ENCODE measurements around the gene SNCG. TPM values are rescaled to one million over a fixed set of nuclear protein-coding genes. Genes with fewer than 3 reads are reported as not detected.

Gene SNCG
- total and polyA plus RNA-seq, 2 of the 8 experiments (the other 6 are each of a cell fraction or from before 2014, with no cell fraction given), result 4.4 to 12.2 TPM

GRCh38 chr10:86960863-86961434 is 2.5 kb downstream of the SNCG start:
- Histone ChIP-seq H2AFZ (ENCODE audit: low read length) (0 out of 2 replicates have a peak overlapping the region, but pooled peaks have one; percentile 28), H3K9me3 (ENCODE audit: insufficient read depth in 2 of 2, low read depth in 1 of 2, low read length in 1 of 2) (no peaks in the 10 kb centered on the region), H3K27ac (ENCODE audit: low read depth, low read length) (no peak overlapping the region; the same call in 1 of the 2 replicates), H3K4me1 (replicated peaks in 1 of 4; ENCODE audit: control insufficient read depth in 3 of 4, insufficient read depth in 4 of 4, low read length in 3 of 4) (peaks cover 10 to 41% (median 28%) of the 10 kb centered on the region in 4 experiments), H3K4ac (replicated peaks; ENCODE audit: insufficient read length, low read depth, low read length) (peak overlapping the region; percentile 80), H2BK120ac (replicated peaks; ENCODE audit: low read depth, low read length) (peak overlapping the region; percentile 30), H2AK5ac (ENCODE audit: low read depth, low read length) (peak overlapping the region; percentile 88; the same call in 1 of the 2 replicates), H4K20me1 (replicated peaks in 1 of 2; ENCODE audit: control insufficient read depth in 1 of 2, insufficient read depth in 2 of 2, low read length in 2 of 2) (no peaks in the 10 kb centered on the region), H3K18ac (ENCODE audit: extremely low read depth, low read length) (0 out of 2 replicates have a peak overlapping the region, but pooled peaks have one; percentile 26), H4K91ac (replicated peaks; ENCODE audit: insufficient read length, low read length) (peak overlapping the region; percentile 87), H3K36me3 (ENCODE audit: control insufficient read depth in 2 of 4, insufficient read depth in 4 of 4, low read length in 3 of 4) (no peaks in the 10 kb centered on the region), H3K9ac (replicated peaks in 1 of 4; ENCODE audit: extremely low read depth in 1 of 4, low read depth in 3 of 4, low read length in 3 of 4) (no peak overlapping the region), H4K5ac (ENCODE audit: insufficient read length, low read depth, low read length) (no peak overlapping the region), H3K14ac (ENCODE audit: insufficient read length) (no peak overlapping the region), H3K79me2 (ENCODE audit: control insufficient read depth in 1 of 2, insufficient read depth in 2 of 2, low read length in 2 of 2) (no peaks in the 10 kb centered on the region), H3K79me1 (ENCODE audit: low read depth, low read length) (no peaks in the 10 kb centered on the region), H4K8ac (ENCODE audit: extremely low read depth, insufficient read depth, low read length) (peak overlapping the region; percentile 90; the same call in 1 of the 2 replicates), H3K56ac (replicated peaks; ENCODE audit: insufficient read length, low read depth, low read length) (no peak overlapping the region), H3K23me2 (ENCODE audit: low read depth, low read length) (no peaks in the 10 kb centered on the region), H2BK20ac (ENCODE audit: low read length) (peak overlapping the region; percentile 97; the same call in 1 of the 2 replicates), H3K27me3 (replicated peaks in 1 of 4; ENCODE audit: control insufficient read depth in 3 of 4, extremely low read depth in 1 of 4, insufficient read depth in 3 of 4, low read length in 3 of 4) (no peaks in the 10 kb centered on the region), H2BK5ac (ENCODE audit: low read depth, low read length) (peak overlapping the region; percentile 99), H2BK15ac (ENCODE audit: low read length) (peak overlapping the region; percentile 99), H3K23ac (ENCODE audit: insufficient read length) (no peak overlapping the region), H2BK12ac (ENCODE audit: low read depth, low read length) (peak overlapping the region; percentile 98), H3K4me3 (ENCODE audit: extremely low read depth in 1 of 4, insufficient read depth in 2 of 4, low read depth in 3 of 4, low read length in 4 of 4) (no peak overlapping the region), H3K4me2 (ENCODE audit: insufficient read depth in 1 of 2, low read depth in 2 of 2, low read length in 2 of 2) (no peak overlapping the region)
- ChIA-PET POLR2A (ENCODE audit: partially characterized antibody) (interaction anchor here (0.7 to 2.2 kb wide), 8 partner anchors 9 to 131 kb away, joined by 3 to 14 read pairs (median 3); no protein-coding TSS in a partner anchor), CTCF (ENCODE audit: partially characterized antibody) (interaction anchor here (0.7 to 22.5 kb wide), 17 partner anchors 9 to 294 kb away, joined by 3 to 975 read pairs (median 5); partner anchors contain the start of genes MMRN2 and SNCG)
- WGBS, 2 experiments (ENCODE audit: extremely low coverage in 1 of 2, insufficient coverage in 1 of 2, insufficient read length in 1 of 2, insufficient replicate concordance in 2 of 2, low coverage in 1 of 2, low lambda C conversion rate in 2 of 2, missing lambda C conversion rate in 1 of 2), result 79% methylated on average over 9 of the region's 9 CpGs; no CpG with 5 or more reads in 1 of the 2 experiments
- no peak for TF ChIP-seq TAF7 (optimal IDR thresholded peaks at IDR 0.05; ENCODE audit: borderline replicate concordance, low read depth, low read length)
- TF ChIP-seq TAF1 (IDR thresholded peaks at IDR 0.05; ENCODE audit: low read depth, low read length), result 0 out of 2 replicates have a peak, but pooled peaks have one; percentile 7
- TF ChIP-seq RXRA (IDR thresholded peaks at IDR 0.05; ENCODE audit: insufficient read depth, low read depth, low read length), result no peak
- FAIRE-seq (no peak), DNase-seq (ENCODE audit: low read depth in 1 of 2, low spot score in 2 of 2) (no peak)

Data from H1 (cell line).